GM19438 (cell line): ENCODE measurements around the gene HNRNPA3.
"Not testable (repeated sequence)": the region's sequence is repeated elsewhere in the genome, so short reads cannot be mapped to it uniquely, and the experiment has no call there.

ENCODE experiments used
- ATAC-seq: cut with Tn5 transposase; IDR thresholded peaks from one replicate; pipeline ENCODE4 v1.9.1; 2021; ENCODE audit warnings: low read depth; ENCODE audit not compliant: unreplicated experiment

The HNRNPA3 gene

DNA sequence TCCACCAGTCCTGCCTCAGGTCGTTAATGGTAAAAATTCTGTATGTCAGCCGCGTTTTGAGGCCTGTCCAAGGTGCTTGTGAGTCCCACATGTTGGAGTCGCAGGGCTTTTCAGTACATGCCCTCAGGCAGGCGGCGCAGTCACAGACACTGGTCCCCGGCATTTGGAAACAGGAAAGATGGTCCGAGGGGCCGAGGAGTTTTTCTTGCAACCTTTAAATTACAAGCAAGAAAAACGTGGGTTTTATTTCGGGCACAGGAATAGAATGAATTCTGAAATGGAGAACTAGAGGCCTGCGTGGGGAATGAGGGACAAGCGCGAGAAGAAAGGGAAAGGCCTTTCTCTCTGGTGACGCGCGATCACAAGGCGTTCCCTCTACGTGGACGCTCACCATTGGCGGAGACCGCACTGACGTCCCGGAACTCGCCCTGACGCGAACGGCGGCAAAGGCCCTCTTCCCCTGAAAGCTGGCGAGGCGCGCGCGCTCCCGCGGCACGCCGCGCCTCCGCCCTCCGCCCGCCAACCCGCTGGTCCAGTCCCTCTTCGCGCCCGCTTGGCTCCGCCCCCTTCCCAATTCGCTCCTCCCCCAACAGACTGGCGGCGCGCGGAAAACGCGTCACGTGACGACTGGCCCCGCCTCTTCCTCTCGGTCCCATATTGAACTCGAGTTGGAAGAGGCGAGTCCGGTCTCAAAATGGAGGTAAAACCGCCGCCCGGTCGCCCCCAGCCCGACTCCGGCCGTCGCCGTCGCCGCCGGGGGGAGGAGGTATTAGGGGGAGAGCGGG is at the start of gene HNRNPA3:
TSS of gene HNRNPA3 (plus strand) at position 689 of the 785 bp plus-strand sequence. CDS start at position 695, 6 bp downstream.
- peak; percentile 84 for ATAC-seq

DNA sequence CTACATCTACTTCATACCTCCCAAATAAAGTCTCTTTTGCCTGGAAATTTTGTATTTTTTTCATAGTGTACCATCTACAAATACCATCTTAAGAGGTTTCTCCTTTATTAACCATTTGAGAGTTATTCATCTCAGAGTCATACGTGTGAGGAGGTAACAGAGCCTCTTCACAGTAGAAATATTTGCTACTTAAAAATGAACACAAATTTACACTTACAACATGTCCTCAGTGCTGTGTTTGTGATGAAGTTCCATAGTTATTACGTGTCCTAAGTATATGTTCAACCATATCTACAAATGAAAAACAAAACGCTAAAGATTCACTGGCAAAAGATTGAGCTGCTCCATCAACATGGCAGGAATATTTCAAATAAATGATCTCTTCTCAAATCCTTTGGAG is 48.5 kb upstream of the HNRNPA3 start:
- ATAC-seq: no peak

DNA sequence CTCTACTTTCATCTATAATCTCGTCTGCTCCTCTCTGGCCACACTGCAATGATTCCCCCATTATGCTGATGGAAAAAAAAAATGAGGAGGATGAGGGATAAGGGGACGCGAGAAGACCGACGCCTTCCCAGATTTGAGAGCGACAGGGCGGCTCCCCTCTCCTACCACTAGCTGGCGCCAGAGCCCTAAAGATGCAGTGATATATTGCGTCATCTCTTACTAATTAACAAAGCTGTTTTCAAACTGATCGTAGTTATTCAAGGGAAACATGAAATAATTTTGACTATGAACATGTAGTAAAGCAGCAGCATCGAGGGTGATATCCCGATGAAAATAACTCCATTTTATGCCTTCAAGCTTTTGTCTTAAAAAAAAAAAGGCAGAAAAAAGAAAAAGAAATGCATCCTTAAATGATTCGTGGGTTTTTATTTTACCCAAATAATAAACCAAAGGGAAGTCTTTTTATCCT is 48.0 kb upstream of the HNRNPA3 start:
- peak; percentile 53 for ATAC-seq

DNA sequence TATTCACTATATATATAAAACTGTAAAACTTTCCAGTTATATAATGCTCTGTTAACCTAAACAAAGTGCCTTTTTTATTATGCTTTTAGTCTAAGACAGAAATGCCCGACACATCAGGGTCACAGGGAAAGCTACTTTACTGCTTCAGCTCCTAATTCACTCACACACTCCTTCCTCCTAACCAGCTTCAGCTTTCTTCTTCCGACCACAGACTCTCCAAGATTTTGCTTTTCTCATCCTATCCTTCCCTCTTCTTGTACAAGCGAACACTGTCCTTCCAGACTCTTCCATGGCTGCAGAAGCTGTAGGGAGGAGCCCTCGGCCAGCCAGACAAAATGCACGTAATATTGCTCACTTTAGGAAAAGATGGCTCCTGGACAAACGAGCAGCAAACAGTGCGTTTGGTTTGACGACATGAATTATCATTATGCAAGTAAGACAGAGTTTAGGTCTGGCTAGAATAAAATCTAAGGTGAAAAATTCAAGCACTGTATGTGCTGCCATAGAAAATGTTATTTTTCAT is 47.5 kb upstream of the HNRNPA3 start:
- ATAC-seq: no peak

DNA sequence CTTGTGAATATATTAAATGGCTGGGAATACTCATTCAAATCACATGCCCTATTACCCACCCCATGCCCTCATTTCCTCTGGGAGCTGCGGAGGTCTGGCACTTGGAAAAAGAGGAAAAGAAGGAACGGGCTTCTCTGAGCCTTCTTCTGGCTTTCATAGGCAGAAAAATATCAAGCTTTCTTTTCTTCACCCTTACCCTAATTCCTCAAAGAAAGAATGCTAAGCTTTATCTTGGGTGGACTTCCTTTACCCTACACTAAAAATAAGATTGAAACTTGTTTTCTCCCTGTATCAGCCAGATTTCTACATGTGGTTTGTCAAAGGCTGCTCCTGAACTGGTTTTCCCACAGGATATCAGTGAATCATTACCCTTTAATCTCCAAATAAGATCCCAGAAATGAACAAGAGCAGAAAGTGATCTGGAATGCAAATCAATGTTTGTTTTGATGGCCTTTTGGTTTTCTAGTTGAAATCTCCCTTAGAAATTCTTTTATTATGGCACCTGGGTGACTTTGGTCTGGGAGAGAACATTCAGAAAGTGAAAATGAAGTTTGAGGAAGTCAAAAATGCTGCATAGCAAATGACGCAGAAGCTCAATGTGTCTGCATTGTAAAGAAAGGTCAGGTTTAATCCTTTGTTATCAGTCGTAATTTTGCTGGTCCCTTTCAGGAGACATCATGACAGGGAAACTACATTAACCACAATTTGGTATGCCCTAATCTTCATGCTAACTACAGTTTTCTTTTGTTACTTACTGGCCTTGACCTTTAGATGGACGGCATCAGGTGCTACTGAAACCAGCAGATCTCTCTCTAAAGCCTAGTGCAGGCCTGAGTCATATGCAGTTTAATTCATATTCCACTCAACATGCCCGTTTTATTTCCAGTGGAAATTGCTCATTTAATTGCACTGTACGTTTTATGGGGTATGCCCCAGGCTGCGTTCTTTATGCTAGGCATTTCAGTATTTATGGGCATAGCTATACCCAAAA is 46.6 kb upstream of the HNRNPA3 start:
- peak; percentile 61 for ATAC-seq

DNA sequence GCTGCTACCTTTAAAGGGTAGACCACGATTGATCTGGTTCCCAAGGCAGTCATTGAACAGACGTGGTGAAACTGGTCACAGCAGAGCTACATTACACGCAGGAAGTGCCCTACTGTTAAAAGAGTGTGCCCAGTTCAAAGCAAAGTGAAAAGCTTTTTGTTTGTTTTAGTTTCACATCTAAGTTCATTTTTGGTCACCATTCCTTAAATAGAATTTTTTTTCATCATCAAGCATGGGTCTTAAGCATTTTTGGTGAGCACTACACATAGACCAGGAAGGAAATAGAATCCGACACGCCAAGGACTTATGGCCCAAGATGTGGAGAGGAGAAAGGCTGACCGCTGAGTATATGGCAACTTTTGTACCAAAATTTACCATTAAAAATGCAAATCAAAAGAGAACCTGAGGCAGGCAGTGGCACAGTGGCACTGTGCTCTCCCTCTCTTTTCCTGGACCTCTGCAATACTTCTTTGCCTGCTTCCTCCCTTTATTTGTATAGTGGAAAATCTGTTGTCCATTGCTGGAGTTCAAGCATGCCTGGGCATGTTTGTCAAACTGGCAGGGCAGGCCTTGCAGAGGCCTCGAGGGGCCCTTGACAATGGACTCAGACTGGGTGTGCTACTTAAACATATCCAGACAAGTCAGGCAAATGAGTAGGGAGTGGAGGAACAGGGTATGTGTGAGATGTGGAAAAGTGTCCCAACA is 42.6 kb upstream of the HNRNPA3 start:
- no peak for ATAC-seq

DNA sequence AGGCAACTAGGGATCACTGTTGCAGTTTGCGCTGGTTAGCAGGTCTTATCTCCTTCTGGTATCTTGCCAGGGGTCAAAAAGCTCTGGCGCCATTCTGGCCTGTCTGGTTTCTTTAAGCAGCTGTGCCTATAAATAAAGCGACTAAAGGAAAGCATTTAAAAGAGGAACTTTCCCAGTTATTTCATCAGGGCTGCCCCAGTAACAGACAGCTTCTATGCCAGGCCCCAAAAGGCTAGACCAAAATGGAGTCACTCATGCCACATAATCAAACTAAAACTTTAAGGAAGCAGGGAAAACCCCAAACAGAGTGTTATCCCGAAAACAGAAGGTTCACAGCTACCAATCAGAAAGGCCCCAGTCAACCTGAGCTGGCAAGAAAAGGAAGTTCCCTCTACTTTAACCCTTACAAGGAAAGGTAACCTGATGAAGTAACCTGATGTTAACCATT is 41.2 kb upstream of the HNRNPA3 start:
- ATAC-seq: no peak

DNA sequence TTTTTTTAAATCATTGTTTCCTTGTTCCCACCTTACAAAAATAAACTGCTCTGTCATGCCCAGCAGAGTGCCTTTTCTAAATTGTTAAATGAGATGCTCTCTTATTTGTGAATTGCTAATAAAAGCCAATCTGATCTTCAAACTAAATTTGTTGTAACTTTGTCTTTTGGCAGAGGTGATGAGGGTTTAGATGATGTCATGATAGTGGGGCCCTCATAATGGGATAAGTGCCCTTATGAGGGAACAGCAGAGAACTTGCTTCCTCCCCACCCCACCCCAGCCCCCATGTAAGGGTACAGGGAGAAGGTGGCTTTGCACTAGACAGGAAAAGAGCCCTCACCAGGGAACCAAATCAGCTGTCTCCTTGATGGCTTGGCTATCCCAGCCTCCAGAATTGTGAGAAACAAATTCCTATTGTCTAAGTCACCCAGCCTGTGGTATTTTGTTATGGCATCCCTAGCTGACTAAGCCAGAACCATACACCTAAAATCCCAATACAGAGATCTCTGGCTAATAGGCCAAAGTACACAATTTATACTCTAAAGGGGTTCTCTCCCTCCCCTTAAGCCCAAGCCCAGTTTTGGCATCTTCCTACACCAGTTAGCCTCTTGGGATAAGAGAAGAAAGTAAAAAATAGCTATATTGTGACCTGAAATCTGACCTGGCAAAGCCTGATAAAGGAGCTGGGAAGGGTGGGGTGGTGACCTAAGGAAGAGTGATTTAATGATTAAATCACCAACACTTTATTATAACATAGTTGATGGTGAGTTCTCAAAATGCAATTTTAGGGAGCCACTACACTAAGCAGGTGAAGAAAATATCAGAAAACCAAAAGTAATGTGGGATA is 40.3 kb upstream of the HNRNPA3 start:
- ATAC-seq: no peak

DNA sequence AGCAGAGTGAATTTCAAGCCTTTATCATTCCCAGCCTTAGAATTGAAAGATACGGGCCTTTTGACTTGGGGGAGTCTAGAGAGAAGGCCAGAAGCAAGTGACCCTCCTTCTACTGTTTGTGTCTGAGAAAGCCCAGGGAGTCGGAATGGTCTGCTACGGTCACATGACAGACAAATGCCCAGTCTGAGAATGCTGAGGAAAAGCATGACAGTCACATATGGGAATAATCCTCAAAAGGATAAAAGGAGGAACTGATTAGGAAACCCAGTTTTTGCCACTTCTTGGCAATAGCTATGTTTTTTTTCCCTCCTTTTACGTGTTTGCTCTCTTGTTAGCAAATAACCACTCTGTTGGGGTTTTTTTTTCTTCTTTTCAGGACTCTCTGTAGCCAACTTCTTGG is 38.1 kb upstream of the HNRNPA3 start:
- no peak for ATAC-seq

DNA sequence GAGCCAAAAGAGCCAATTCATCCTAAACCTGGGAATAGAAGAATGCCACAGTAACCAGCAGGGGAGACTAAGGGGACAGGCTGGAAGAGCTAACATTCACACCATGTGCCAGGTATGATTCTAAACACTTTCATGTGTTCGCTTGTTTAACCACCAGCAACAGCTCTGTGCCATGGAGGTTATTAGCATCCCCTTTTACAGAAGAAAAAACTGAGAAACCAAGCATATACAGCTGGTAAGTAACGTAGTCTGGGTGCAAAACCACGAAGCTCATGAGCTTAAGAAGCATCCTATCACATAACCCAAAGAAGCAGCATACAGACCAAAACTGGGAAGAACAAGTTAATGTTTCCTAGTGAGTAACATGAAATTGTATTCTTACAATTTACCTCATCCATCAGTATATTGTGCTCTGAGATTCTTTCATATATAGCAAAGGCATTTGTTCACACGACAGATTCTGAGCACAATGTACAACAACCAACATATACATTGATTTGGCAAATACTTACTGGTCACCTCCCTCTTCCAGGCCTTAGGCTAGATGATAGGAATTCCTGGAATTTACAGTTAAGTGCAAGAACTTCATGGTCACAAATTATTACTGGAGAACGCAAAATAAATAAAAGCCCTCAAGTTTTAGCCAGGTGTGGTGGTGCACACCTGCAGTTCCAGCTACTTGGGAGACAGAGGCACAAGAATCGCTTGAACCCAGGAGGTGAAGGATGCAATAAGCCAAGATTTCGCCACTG is 36.5 kb upstream of the HNRNPA3 start:
- no peak for ATAC-seq

DNA sequence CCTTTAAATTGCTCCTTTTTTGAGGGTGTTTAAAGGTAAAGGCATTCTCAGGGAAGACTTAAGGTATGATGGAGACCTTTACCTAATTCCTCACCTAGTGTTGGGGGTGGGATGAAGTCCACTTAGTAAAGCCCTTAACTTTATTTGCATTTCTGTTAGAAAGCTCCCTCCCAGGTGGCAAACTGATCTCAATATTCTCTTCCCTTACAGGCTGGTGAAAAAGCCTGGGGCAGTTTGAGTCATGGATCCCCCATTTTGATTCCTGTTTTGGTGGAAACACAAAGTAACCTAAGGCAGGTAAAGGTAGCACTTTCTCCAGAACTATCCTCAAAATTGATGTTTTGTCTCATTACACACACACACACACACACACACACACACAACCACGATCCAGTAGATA is 33.8 kb upstream of the HNRNPA3 start:
- no peak for ATAC-seq

DNA sequence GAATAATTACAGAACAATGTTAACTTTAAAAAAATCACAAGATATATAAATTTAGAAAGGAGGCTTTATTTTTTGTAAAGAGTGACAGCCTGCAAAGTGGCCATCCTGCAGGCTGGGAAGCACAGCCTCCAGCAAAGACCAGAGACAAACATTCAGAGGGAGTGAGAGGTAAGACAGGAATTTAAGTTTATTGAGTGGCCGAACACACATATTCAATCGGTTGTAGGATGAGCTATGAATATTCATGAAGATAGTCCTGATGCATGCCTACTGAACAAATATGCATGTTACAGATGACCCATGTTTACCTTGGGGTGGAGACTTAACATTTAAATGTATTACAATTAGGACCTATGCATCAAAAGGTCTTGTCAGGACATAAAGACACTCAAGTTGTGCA is 33.4 kb upstream of the HNRNPA3 start:
- no peak for ATAC-seq

DNA sequence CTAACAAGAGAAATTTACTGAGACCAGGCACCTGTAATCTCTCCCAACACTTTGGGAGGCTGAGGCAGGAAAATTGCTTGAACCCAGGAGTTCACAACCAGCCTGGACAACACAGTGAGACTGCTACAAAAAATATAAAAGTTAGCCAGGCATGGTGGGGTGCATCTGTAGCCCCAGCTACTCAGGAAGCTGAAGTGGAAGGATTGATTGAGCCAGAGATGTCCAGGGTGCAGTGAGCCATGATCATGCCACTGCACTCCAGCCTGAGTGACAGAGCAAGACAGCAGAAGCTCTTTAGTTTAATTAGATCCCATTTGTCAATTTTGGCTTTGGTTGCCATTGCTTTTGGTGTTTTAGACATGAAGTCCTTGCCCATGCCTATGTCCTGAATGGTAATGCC is 32.9 kb upstream of the HNRNPA3 start:
- ATAC-seq: not testable (repeated sequence)

DNA sequence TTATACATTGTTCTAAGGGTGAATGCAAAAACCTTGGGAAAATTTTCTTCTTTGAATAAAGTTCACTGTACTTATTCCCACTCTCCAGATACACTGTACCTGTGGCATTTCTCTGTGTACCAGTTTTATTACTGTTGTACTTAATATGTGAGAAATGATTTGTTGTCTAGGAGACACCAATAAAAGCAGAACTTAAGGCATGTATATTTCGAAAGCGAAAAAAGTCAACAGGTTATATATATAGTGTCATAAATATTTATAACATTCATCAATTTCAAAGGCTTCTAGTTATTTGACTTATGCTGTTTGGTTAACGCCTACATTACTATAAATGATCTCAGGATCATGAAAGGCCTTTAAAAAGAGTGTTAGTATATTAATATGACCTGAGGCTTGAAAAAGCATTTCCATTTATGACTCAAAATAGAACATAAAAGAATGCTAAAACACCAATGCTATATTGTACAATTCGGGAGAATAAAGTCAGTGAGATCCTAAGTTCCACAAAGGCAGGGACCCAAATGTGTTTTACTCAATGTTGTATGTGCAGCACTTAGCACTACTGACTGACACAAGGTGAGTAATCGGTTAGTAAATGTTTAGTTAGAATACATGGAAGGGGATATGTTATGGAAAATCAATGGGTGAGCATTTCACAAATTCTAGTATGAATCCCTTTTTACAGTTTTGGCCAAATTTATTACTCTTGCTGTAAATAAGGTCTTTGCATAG is 32.2 kb upstream of the HNRNPA3 start:
- ATAC-seq: no peak

DNA sequence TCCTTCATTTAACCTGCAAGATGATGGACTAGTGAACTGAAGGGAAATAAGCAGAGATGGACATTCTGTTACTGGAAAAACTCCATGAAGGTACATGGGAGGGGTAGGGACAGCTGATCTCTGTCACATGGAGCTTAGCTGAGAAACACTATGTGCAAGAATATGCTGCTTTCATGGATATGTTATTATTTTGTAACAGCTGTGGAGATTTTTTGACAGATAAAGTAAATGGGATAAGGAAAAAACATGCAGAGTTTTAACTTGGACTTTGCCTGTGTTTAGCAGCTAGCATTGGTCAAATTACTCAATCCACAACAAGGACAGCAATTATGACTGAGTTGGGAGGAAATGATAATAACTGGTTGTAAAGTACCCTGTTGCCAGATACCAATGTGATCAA is 28.7 kb upstream of the HNRNPA3 start:
- ATAC-seq: no peak

DNA sequence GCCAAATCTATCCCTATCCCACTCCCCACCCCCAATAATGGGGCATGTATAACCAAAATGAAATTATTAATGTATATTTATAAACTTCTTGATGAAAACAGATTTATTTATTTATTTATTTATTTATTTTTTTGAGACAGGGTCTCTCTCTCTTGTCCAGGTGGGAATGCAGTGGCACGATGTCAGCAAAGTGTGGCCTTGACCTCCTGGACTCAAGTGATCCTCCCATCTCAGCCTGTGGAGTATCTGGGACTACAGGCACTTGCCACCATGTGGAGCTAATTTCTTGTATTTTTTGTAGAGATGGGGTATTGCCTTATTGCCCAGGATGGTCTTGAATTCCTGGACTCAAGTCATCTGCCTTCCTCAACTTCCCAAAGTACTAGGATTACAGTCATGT is 28.0 kb upstream of the HNRNPA3 start:
- no peak for ATAC-seq

DNA sequence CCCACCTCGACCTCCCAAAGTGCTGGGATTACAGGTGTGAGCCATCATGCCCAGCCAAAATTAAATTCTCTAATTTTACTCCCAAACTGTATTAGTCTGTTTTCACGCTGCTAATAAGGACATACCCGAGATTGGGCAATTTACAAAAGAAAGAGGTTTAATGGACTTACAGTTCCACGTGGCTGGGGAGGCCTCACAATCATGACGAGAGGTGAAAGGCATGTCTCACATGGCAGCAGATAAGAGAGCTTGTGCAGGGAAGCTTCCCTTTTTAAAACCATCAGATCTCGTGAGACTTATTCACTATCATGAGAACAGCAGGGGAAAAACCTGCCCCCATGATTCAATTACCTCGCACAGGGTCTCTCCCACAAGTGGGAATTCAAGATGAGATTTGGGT is 26.6 kb upstream of the HNRNPA3 start:
- not testable (repeated sequence) for ATAC-seq

DNA sequence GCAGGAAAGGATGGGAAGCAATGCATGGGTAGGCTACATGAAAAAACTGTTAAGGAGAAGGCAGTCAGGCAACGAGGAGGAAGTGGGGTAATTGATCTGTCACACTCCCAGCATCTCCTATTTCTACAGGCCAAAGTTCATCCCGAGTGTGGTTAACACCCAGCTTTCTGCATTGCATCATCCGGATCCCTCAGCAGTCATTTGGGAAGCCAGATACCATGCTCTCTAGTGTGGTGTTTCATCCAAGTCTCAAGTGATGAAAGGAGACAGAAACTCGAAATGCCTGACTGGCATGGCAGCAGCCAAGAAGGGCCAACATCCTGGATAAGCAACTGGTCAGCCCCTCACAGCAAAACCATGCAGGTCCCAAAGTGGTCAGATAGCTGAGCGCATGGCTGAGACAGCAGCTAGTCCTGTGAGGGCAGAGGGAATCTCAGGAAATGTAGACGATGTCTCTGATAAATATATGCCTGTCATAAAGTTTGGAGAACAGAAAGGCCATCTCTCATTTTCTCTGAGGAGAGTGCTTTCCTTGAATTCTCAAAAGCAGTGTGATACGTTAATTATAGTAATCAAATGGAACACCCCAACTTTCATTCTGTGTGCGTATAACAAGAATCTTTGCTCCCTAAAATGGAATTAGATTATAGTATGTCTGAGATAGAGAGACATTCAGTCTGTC is 24.8 kb upstream of the HNRNPA3 start:
- ATAC-seq: no peak
